ENCODE measurements around the gene LTF. TPM values are rescaled to one million over a fixed set of nuclear protein-coding genes. Genes with fewer than 3 reads are reported as not detected.
A peak's percentile ranks its signal among the peaks of the same experiment; 100 is the strongest.
"Not testable (repeated sequence)": the region's sequence is repeated elsewhere in the genome, so short reads cannot be mapped to it uniquely, and the experiment has no call there.

The LTF gene
- total RNA-seq, 1 donor, result 0.72 TPM

GRCh38 chr3:46406443-46406787 is 58.3 kb downstream of the LTF start:
- Histone ChIP-seq H3K36me3 (ENCODE audit: insufficient read depth, low read length) (no peaks in the 10 kb centered on the region), H3K27ac (ENCODE audit: low read depth, low read length) (no peak overlapping the region), H3K4me2 (ENCODE audit: insufficient read depth, low read length) (peak overlapping the region; percentile 78), H3K4me1 (ENCODE audit: insufficient read depth, low read length) (peaks cover 42% of the 10 kb centered on the region), H4K20me1 (ENCODE audit: insufficient read depth, low read length) (no peaks in the 10 kb centered on the region), H2AFZ (ENCODE audit: low read length) (peak overlapping the region; percentile 93), H3K4me3 (ENCODE audit: insufficient read depth, low read length) (no peak overlapping the region), H3K79me2 (ENCODE audit: insufficient read depth, low read length) (no peaks in the 10 kb centered on the region), H3K27me3 (ENCODE audit: insufficient read depth, low read length) (peaks cover 3% of the 10 kb centered on the region), H3K9me3 (ENCODE audit: low read depth, low read length) (no peaks in the 10 kb centered on the region)
- DNase-seq (ENCODE audit: insufficient read length, low spot score, missing footprints), result peak; percentile 17
- TF ChIP-seq CTCF (IDR thresholded peaks at IDR 0.05; ENCODE audit: extremely low read depth, low read depth, low read length), result no peak

GRCh38 chr3:46405301-46406019 is 59.2 kb downstream of the LTF start:
- no peaks in the 10 kb centered on the region for H3K79me2 ChIP-seq (ENCODE audit: insufficient read depth, low read length)
- no peak for TF ChIP-seq CTCF (IDR thresholded peaks at IDR 0.05; ENCODE audit: extremely low read depth, low read depth, low read length)
- H3K4me1 ChIP-seq (ENCODE audit: insufficient read depth, low read length), result peaks cover 37% of the 10 kb centered on the region
- peak overlapping the region; percentile 46 for H3K4me2 ChIP-seq (ENCODE audit: insufficient read depth, low read length)
- no peaks in the 10 kb centered on the region for H3K9me3 ChIP-seq (ENCODE audit: low read depth, low read length)
- H3K27ac ChIP-seq (ENCODE audit: low read depth, low read length), result no peak overlapping the region
- H3K27me3 ChIP-seq (ENCODE audit: insufficient read depth, low read length), result peaks cover 3% of the 10 kb centered on the region
- DNase-seq (ENCODE audit: insufficient read length, low spot score, missing footprints), result peak; percentile 83
- no peaks in the 10 kb centered on the region for H4K20me1 ChIP-seq (ENCODE audit: insufficient read depth, low read length)
- H3K4me3 ChIP-seq (ENCODE audit: insufficient read depth, low read length), result no peak overlapping the region
- H3K36me3 ChIP-seq (ENCODE audit: insufficient read depth, low read length), result no peaks in the 10 kb centered on the region
- peak overlapping the region; percentile 63 for H2AFZ ChIP-seq (ENCODE audit: low read length)

GRCh38 chr3:46402902-46403301 is 61.8 kb downstream of the LTF start:
- H3K4me3 ChIP-seq (ENCODE audit: insufficient read depth, low read length); H3K27me3 ChIP-seq (ENCODE audit: insufficient read depth, low read length); H3K4me2 ChIP-seq (ENCODE audit: insufficient read depth, low read length); H3K79me2 ChIP-seq (ENCODE audit: insufficient read depth, low read length); H3K27ac ChIP-seq (ENCODE audit: low read depth, low read length); H4K20me1 ChIP-seq (ENCODE audit: insufficient read depth, low read length); H3K9me3 ChIP-seq (ENCODE audit: low read depth, low read length); H2AFZ ChIP-seq (ENCODE audit: low read length); H3K36me3 ChIP-seq (ENCODE audit: insufficient read depth, low read length); DNase-seq (ENCODE audit: insufficient read length, low spot score, missing footprints): not testable (repeated sequence)
- H3K4me1 ChIP-seq (ENCODE audit: insufficient read depth, low read length), result peaks cover 34% of the 10 kb centered on the region

GRCh38 chr3:46401579-46401978 is 63.1 kb downstream of the LTF start:
- no peak overlapping the region for H2AFZ ChIP-seq (ENCODE audit: low read length)
- H3K4me3 ChIP-seq (ENCODE audit: insufficient read depth, low read length), result no peak overlapping the region
- peaks cover 21% of the 10 kb centered on the region for H3K4me1 ChIP-seq (ENCODE audit: insufficient read depth, low read length)
- H3K27me3 ChIP-seq (ENCODE audit: insufficient read depth, low read length), result peaks cover 6% of the 10 kb centered on the region
- H3K4me2 ChIP-seq (ENCODE audit: insufficient read depth, low read length), result no peak overlapping the region
- no peak overlapping the region for H3K27ac ChIP-seq (ENCODE audit: low read depth, low read length)
- TF ChIP-seq CTCF (IDR thresholded peaks at IDR 0.05; ENCODE audit: extremely low read depth, low read depth, low read length), result no peak
- no peaks in the 10 kb centered on the region for H3K36me3 ChIP-seq (ENCODE audit: insufficient read depth, low read length)
- no peaks in the 10 kb centered on the region for H3K79me2 ChIP-seq (ENCODE audit: insufficient read depth, low read length)
- no peaks in the 10 kb centered on the region for H4K20me1 ChIP-seq (ENCODE audit: insufficient read depth, low read length)
- DNase-seq (ENCODE audit: insufficient read length, low spot score, missing footprints), result no peak
- H3K9me3 ChIP-seq (ENCODE audit: low read depth, low read length), result no peaks in the 10 kb centered on the region

All from osteoblast (primary cell).